HFFc6 (cell line): ENCODE measurements around the gene RIPK4. TPM values are rescaled to one million over a fixed set of nuclear protein-coding genes. Genes with fewer than 3 reads are reported as not detected.
A peak's percentile ranks its signal among the peaks of the same experiment; 100 is the strongest.

Source experiments
- DNase-seq: peaks from one replicate; pipeline ENCODE4 v3.0.0-alpha.2; 2018
- H3K27ac Mint-ChIP-seq: 2 replicates; pipeline ENCODE4 v1.8.0; 2020; ENCODE audit warnings: mild to moderate bottlenecking, mixed read lengths
- H3K27me3 Mint-ChIP-seq: 2 replicates; pipeline ENCODE4 v1.8.0; 2021; ENCODE audit warnings: mild to moderate bottlenecking, moderate library complexity, mixed read lengths; ENCODE audit not compliant: insufficient read depth
- H3K36me3 Mint-ChIP-seq: 2 replicates; pipeline ENCODE4 v1.8.0; 2021; ENCODE audit warnings: low read depth, mixed read lengths
- H3K4me1 Mint-ChIP-seq: 2 replicates; pipeline ENCODE4 v1.8.0; 2020; ENCODE audit warnings: low read depth, mixed read lengths
- H3K4me3 Mint-ChIP-seq: 2 replicates; pipeline ENCODE4 v1.8.0; 2020; ENCODE audit warnings: mild to moderate bottlenecking, moderate library complexity, mixed read lengths
- H3K9me3 Mint-ChIP-seq: 2 replicates; pipeline ENCODE4 v1.8.0; 2020; ENCODE audit warnings: mild to moderate bottlenecking, mixed read lengths
- total RNA-seq, 6 experiments: library from RNA; stranded (reverse); fragmentation: NEBNext Ultra II Directional; extraction: Animal tissue kit (Norgen Biotek cat#: 25700); gene quantifications; 2 replicates in 1 of 6; 3 replicates in 5 of 6; pipeline ENCODE4 v1.2.3, GENCODE V29; 2021
- TF ChIP-seq, protein P1 (sequence below): fragments of 200-600 bp; sonication (generic); IDR thresholded peaks from 2 replicates; pipeline ENCODE4 v1.5.0; 2021; ENCODE audit warnings: antibody characterized with exemption, mild to moderate bottlenecking

Gene RIPK4
- total RNA-seq, 6 experiments from 2014 or later: 0.05 to 0.12 (median 0.07) TPM; not detected in 2

DNA sequence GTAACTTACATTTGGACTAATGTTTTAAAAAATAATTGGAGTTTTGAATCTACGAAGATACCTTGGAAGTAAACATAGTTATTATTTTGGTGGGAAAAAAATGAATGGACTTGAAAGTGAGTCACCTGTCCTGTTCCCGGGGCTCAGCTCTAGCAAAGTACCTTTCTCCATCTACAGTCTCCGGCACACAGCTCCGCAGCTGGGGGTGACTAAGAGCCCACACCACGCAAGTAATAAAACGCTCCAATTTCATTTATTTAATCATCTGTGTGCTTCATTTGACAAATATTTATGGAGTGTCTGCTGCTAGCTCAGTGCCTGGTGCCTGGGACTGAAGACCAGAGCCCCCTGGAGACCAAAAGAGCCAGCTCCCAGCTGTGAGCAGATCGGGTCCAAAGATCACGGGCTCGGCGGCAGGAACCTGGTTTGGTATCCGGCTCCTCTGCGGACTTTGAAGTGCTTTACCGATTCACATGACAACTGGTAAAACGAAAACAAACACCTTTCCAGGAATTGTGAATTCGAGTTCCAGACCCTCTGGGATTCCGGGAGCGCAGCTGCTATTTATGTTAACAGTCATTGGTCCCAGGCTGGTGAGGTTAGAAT lies 1.7 kb upstream of the RIPK4 start:
- peak overlapping the region; percentile 67; the same call in 1 of the 2 replicates for H3K27ac Mint-ChIP-seq
- H3K4me3 Mint-ChIP-seq: peak overlapping the region; percentile 85
- peaks cover 4% of the 10 kb centered on the region; the same call in 1 of the 2 replicates for H3K9me3 Mint-ChIP-seq
- peak; percentile 81 for DNase-seq
- peaks cover 23% of the 10 kb centered on the region for H3K4me1 Mint-ChIP-seq
- TF ChIP-seq, protein P1, sequence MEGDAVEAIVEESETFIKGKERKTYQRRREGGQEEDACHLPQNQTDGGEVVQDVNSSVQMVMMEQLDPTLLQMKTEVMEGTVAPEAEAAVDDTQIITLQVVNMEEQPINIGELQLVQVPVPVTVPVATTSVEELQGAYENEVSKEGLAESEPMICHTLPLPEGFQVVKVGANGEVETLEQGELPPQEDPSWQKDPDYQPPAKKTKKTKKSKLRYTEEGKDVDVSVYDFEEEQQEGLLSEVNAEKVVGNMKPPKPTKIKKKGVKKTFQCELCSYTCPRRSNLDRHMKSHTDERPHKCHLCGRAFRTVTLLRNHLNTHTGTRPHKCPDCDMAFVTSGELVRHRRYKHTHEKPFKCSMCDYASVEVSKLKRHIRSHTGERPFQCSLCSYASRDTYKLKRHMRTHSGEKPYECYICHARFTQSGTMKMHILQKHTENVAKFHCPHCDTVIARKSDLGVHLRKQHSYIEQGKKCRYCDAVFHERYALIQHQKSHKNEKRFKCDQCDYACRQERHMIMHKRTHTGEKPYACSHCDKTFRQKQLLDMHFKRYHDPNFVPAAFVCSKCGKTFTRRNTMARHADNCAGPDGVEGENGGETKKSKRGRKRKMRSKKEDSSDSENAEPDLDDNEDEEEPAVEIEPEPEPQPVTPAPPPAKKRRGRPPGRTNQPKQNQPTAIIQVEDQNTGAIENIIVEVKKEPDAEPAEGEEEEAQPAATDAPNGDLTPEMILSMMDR: peak; percentile 70
- H3K36me3 Mint-ChIP-seq: 0 out of 2 replicates have a peak, but pooled peaks cover 4% of the 10 kb centered on the region
- H3K27me3 Mint-ChIP-seq: peaks cover 41% of the 10 kb centered on the region

DNA sequence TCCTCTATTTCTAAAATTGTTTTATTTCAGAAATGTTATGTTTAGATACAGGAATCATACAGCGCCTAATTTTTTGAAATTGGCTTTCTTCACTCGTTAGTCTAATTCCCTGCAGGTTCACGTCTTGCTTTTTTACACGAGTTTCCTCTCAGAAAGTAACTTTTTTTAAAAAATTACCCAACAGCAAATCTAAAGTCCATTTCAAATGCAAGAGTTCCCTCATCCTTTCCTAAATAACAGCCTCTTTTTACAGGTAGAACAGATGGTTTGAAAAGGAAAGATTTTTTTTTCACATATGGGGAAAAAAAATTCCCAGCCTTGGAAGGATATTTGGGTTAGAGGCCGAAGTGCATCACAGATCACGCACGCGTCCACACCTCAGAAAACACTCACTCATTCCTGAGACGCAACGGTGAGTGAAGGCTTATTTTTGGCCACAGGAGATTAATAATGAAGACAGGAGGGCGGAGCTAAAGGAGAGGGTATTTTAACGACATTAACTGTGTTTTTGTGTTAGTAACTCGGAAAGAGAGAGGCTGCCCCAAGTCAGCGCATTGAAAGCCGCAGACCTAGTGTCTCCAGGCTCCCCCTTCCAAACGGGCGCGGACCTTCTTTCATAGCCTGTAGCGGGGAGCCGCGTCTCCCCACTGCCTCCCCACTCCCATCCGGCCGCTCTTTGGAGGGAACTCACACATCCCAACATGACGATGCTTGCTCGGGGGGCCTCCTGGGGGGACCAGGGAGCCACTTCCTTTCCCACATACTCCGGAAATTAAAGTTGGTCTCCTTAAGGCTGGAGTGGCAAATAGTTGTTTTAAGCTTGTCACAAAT lies 969 bp upstream of the RIPK4 start:
- DNase-seq: peak; percentile 14
- Mint-ChIP-seq H3K4me1 (peaks cover 23% of the 10 kb centered on the region), H3K4me3 (peak overlapping the region; percentile 85), H3K36me3 (0 out of 2 replicates have a peak, but pooled peaks cover 4% of the 10 kb centered on the region), H3K9me3 (peaks cover 4% of the 10 kb centered on the region; the same call in 1 of the 2 replicates), H3K27ac (peak overlapping the region; percentile 67), H3K27me3 (peaks cover 44% of the 10 kb centered on the region)
- TF ChIP-seq, protein P1: no peak

DNA sequence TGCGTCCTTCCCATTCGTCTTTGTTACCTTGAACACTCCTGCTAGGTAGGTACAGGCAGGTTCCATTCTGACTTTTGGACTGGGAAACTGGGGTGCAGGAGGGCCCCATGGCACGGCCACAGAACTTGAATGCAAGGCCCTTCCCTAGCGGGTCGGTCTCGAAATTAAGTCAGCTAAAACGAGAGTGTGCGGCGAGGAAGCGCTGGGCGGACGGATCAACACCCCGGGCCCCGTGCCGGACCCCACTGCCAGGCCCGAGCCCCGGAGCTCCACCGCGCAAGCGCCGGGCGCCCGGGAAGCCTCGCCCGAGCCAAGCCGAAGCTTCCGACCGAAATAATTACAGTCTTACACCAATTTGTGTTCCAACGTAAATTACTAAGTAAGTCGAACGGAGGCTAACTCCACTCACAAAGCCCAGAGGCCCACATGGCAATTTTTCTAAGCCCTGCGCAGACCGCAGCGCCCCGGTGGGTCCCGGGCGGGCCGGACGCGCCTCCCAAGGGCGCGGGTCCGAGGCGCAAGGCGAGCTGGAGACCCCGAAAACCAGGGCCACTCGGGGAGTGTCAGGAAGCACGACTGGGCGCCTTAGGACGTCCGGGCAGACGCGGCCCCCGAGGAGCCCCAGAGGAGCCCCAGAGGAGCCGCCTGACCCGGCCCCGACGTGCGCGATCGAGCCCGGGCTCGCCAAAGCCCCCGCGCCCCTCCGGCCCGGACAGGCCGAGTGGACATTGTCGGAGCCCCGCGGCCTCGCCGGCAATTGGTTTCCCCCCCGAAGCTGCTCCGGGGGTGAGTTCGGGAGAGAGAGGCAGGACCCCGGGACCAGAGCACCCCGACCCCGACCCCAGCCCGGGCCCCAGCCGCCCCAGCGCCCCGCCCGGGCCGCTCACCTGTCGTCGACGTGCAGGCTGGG lies 624 bp downstream of the RIPK4 start:
- TF ChIP-seq, protein P1: no peak
- H3K4me3 Mint-ChIP-seq: no peak overlapping the region
- peaks cover 4% of the 10 kb centered on the region; the same call in 1 of the 2 replicates for H3K9me3 Mint-ChIP-seq
- H3K4me1 Mint-ChIP-seq: peaks cover 36% of the 10 kb centered on the region
- 0 out of 2 replicates have a peak, but pooled peaks cover 4% of the 10 kb centered on the region for H3K36me3 Mint-ChIP-seq
- no peak for DNase-seq
- H3K27me3 Mint-ChIP-seq: peaks cover 34% of the 10 kb centered on the region
- no peak overlapping the region for H3K27ac Mint-ChIP-seq

DNA sequence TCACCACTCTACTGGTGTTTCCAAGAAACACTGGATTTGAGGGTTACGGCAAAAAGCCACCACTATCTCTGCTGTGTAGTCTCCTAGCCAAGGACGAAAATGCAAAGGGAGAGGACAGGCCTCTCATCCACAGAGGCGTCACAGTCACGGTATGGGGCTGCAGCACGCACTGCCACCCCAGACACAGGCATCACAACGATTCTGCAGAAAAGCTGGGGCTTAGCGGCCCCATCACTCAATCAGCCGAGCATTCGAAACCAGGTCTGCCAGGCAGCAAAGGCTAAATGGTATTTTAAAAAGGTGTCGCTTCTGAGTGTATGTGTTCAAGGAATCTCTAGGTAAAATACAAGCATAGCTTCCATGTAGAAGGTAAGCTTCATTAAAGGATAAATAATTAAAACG lies 1.4 kb downstream of the RIPK4 start:
- Mint-ChIP-seq H3K9me3 (peaks cover 4% of the 10 kb centered on the region; the same call in 1 of the 2 replicates), H3K4me3 (no peak overlapping the region), H3K27ac (no peak overlapping the region), H3K4me1 (peaks cover 45% of the 10 kb centered on the region), H3K36me3 (0 out of 2 replicates have a peak, but pooled peaks cover 4% of the 10 kb centered on the region), H3K27me3 (peaks cover 32% of the 10 kb centered on the region)
- no peak for DNase-seq
- TF ChIP-seq, protein P1: no peak
